ENCODE data around the gene PCBP1. TPM values are rescaled to one million over a fixed set of nuclear protein-coding genes. Genes with fewer than 3 reads are reported as not detected.
"Not testable (repeated sequence)": the region's sequence is repeated elsewhere in the genome, so short reads cannot be mapped to it uniquely, and the experiment has no call there.

PCBP1 gene
- polyA plus RNA-seq, 1 donor, result 246 TPM

- DNase-seq, result peak; percentile 76
Measured at GRCh38 chr2:70123051-70123828, 36.0 kb downstream of the PCBP1 start.

GRCh38 chr2:70123829-70124116 is 36.5 kb downstream of the PCBP1 start:
- DNase-seq, result no peak

- peak; percentile 68 for DNase-seq
Measured at GRCh38 chr2:70124983-70125480, 37.8 kb downstream of the PCBP1 start.

- no peak for DNase-seq
Measured at GRCh38 chr2:70125498-70125898, 38.2 kb downstream of the PCBP1 start.

GRCh38 chr2:70126413-70126812 is 39.1 kb downstream of the PCBP1 start:
- no peak for DNase-seq

GRCh38 chr2:70128005-70128404 is 40.7 kb downstream of the PCBP1 start:
- DNase-seq, result no peak

GRCh38 chr2:70131344-70132143 is 44.3 kb downstream of the PCBP1 start:
- DNase-seq, result not testable (repeated sequence)

GRCh38 chr2:70132244-70133126 is 45.2 kb downstream of the PCBP1 start:
- DNase-seq, result no peak

GRCh38 chr2:70133127-70133452 is 45.8 kb downstream of the PCBP1 start:
- DNase-seq, result no peak

- no peak for DNase-seq
Measured at GRCh38 chr2:70133491-70134322, 46.4 kb downstream of the PCBP1 start.

- DNase-seq, result not testable (repeated sequence)
Measured at GRCh38 chr2:70134323-70134983, 47.2 kb downstream of the PCBP1 start.

Other genes starting within 250 kb of the PCBP1 start
- 74.1 TPM for gene SNRNP27, start 193.5 kb upstream of the PCBP1 start, polyA plus RNA-seq (ENCODE audit: insufficient read length)
- 15.6 TPM for gene MXD1, start 172.4 kb upstream of the PCBP1 start, polyA plus RNA-seq (ENCODE audit: insufficient read length)
- gene ASPRV1, start 125.8 kb upstream of the PCBP1 start, polyA plus RNA-seq (ENCODE audit: insufficient read length), result 4.7 TPM
- 16.7 TPM for gene C2orf42, start 103.5 kb downstream of the PCBP1 start, polyA plus RNA-seq (ENCODE audit: insufficient read length)
- 669 TPM for gene TIA1, start 161.2 kb downstream of the PCBP1 start, polyA plus RNA-seq (ENCODE audit: insufficient read length)
- 84.4 TPM for gene PCYOX1, start 170.7 kb downstream of the PCBP1 start, polyA plus RNA-seq (ENCODE audit: insufficient read length)
- gene SNRPG, start 206.3 kb downstream of the PCBP1 start, polyA plus RNA-seq (ENCODE audit: insufficient read length), result 154 TPM
- gene FAM136A, start 214.6 kb downstream of the PCBP1 start, polyA plus RNA-seq (ENCODE audit: insufficient read length), result 79.8 TPM